CD14-positive monocyte (primary cell): Measurements from ENCODE around the gene RAB11FIP4. TPM values are rescaled to one million over a fixed set of nuclear protein-coding genes. Genes with fewer than 3 reads are reported as not detected.

Experiments used
- DNase-seq, 3 donors: peaks; one replicate each; pipeline ENCODE4 v3.0.0-alpha.2; 2011 to 2022
- H2AFZ ChIP-seq: 2 replicates; pipeline ENCODE4 v1.6.0; 2012; ENCODE audit warnings: mild to moderate bottlenecking, low read depth, low read length, inconsistent platforms; ENCODE audit not compliant: insufficient read depth, poor library complexity, severe bottlenecking
- H3K27ac ChIP-seq, 2 donors: 1 replicate in 1 of 2; 2 replicates in 1 of 2; pipeline ENCODE4 v1.5.1; 2012 to 2013; ENCODE audit warnings: low read length in 2 of 2, control low read depth in 1 of 2, inconsistent platforms in 1 of 2, low read depth in 1 of 2, mild to moderate bottlenecking in 1 of 2
- H3K27me3 ChIP-seq, 2 donors: one replicate each; pipeline versions ENCODE4 v1.6.0 to v1.6.1; 2011 to 2013; ENCODE audit warnings: low read length in 2 of 2; ENCODE audit not compliant: control insufficient read depth in 2 of 2, insufficient read depth in 2 of 2
- H3K36me3 ChIP-seq, 2 donors: replicated peaks in 1 of 2; 1 replicate in 1 of 2; 2 replicates in 1 of 2; pipeline versions ENCODE4 v1.5.1 to v1.6.1; 2012 to 2013; ENCODE audit warnings: low read length in 2 of 2, control low read depth in 1 of 2, inconsistent platforms in 1 of 2, mild to moderate bottlenecking in 1 of 2; ENCODE audit not compliant: insufficient read depth in 2 of 2, control insufficient read depth in 1 of 2
- H3K4me1 ChIP-seq, 2 donors: 1 replicate in 1 of 2; 2 replicates in 1 of 2; pipeline versions ENCODE4 v1.5.1 to v1.6.1; 2012 to 2013; ENCODE audit warnings: low read length in 2 of 2, control low read depth in 1 of 2, inconsistent platforms in 1 of 2, mild to moderate bottlenecking in 1 of 2, moderate library complexity in 1 of 2; ENCODE audit not compliant: insufficient read depth in 2 of 2, control insufficient read depth in 1 of 2
- H3K4me2 ChIP-seq: replicated peaks from 2 replicates; pipeline ENCODE3; 2012; ENCODE audit warnings: low read length, moderate library complexity, mild to moderate bottlenecking; ENCODE audit not compliant: poor library complexity, severe bottlenecking; ENCODE audit errors: extremely low read depth
- H3K4me3 ChIP-seq, 3 experiments: fragments of 200-600 bp in 1 of 3; sonication (generic) in 1 of 3; replicated peaks in 1 of 3; 1 replicate in 2 of 3; 2 replicates in 1 of 3; pipeline ENCODE4 v1.5.1; 2011 to 2013; ENCODE audit warnings: low read length in 3 of 3, mild to moderate bottlenecking in 3 of 3, control low read depth in 2 of 3, low read depth in 2 of 3, inconsistent platforms in 1 of 3, moderate library complexity in 1 of 3
- H3K79me2 ChIP-seq: 2 replicates; pipeline ENCODE4 v1.6.0; 2012; ENCODE audit warnings: mild to moderate bottlenecking, control low read depth, inconsistent platforms, low read length, moderate library complexity; ENCODE audit not compliant: insufficient read depth
- H3K9ac ChIP-seq: 2 replicates; pipeline ENCODE4 v1.6.0; 2017; ENCODE audit warnings: low read length, mild to moderate bottlenecking; ENCODE audit not compliant: insufficient read depth, poor library complexity, severe bottlenecking
- H3K9me3 ChIP-seq, 2 donors: replicated peaks in 1 of 2; 1 replicate in 1 of 2; 2 replicates in 1 of 2; pipeline versions ENCODE4 v1.5.1 to v1.6.1; 2012 to 2013; ENCODE audit warnings: low read length in 2 of 2, control low read depth in 1 of 2; ENCODE audit not compliant: control insufficient read depth in 1 of 2, insufficient read depth in 1 of 2
- H4K20me1 ChIP-seq: 2 replicates; pipeline ENCODE4 v1.6.0; 2012; ENCODE audit warnings: mild to moderate bottlenecking, low read length, control low read depth, moderate library complexity; ENCODE audit not compliant: insufficient read depth
- H3K27ac Mint-ChIP-seq, 7 donors: one replicate each; pipeline ENCODE4 v1.8.0; 2020; ENCODE audit warnings: mild to moderate bottlenecking in 7 of 7, mixed read lengths in 7 of 7, moderate library complexity in 6 of 7, inconsistent platforms in 2 of 7
- H3K27me3 Mint-ChIP-seq, 3 donors: one replicate each; pipeline ENCODE4 v1.8.0; 2021 to 2022; ENCODE audit warnings: low read depth in 3 of 3, mild to moderate bottlenecking in 3 of 3, mixed read lengths in 3 of 3, moderate library complexity in 3 of 3, inconsistent platforms in 1 of 3
- H3K36me3 Mint-ChIP-seq, 2 donors: one replicate each; pipeline ENCODE4 v1.8.0; 2020; ENCODE audit warnings: mixed read lengths in 2 of 2, inconsistent platforms in 1 of 2, mild to moderate bottlenecking in 1 of 2
- H3K4me1 Mint-ChIP-seq: one replicate; pipeline ENCODE4 v1.8.0; 2020; ENCODE audit warnings: mild to moderate bottlenecking, mixed read lengths
- H3K4me3 Mint-ChIP-seq, 2 donors: one replicate each; pipeline ENCODE4 v1.8.0; 2020; ENCODE audit warnings: mild to moderate bottlenecking in 2 of 2, mixed read lengths in 2 of 2, moderate library complexity in 1 of 2
- H3K9me3 Mint-ChIP-seq, 7 donors: one replicate each; pipeline ENCODE4 v1.8.0; 2020 to 2022; ENCODE audit warnings: mixed read lengths in 7 of 7, mild to moderate bottlenecking in 6 of 7, moderate library complexity in 6 of 7, inconsistent platforms in 2 of 7
- WGBS: methylation state at CpG from one replicate; pipeline ENCODE4 v1.1.5; 2013; ENCODE audit warnings: missing lambda C conversion rate; ENCODE audit not compliant: insufficient coverage; 5-methylcytosine and 5-hydroxymethylcytosine counted together
- intact Hi-C, 2 donors: fragments of 100-400 bp; cut with micrococcal nuclease; formaldehyde crosslinking; loops; one replicate each; pipeline versions ENCODE4 v1.15.0 to v1.15.1; 2023
- polyA plus RNA-seq, 3 donors: library from polyadenylated mRNA; depleted of rRNA in 1 of 3; unstranded in 2 of 3; stranded (reverse) in 1 of 3; fragments of 300-500 nt in 2 of 3; fragments of >200 nt in 1 of 3; fragmentation: Illumina TruSeq in 2 of 3; gene quantifications; 1 replicate in 2 of 3; 2 replicates in 1 of 3; pipeline ENCODE4 v1.2.3, GENCODE V29; 2012 to 2021
- TF ChIP-seq, protein P1 (sequence below): fragments of 200-600 bp; IDR thresholded peaks from one replicate; pipeline ENCODE4 v1.8.0; 2022; ENCODE audit warnings: antibody characterized with exemption, mild to moderate bottlenecking

The RAB11FIP4 gene
- polyA plus RNA-seq, 3 donors, result 10.4 to 21.9 (median 16.2) TPM

DNA sequence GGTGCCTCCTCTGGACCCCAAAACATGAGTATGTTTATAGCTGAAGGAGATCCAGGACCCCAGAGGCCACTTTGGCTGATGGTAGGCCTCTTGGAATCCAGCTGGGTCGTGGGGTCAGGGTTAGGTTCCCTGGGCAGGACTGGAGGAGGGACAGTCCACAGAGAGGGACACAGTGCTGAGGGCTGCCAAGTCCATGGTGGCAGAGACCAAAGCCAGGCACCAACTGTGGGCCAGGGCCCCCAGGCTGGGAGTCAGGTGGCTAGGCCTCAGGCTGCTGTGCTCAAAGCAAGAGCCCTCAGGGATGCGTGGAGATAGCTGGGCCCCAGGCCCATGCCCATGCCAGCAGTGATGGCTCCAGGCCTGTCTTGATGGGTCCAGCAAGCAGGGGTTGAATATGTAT lies 44.1 kb downstream of the RAB11FIP4 start:
- 94% methylated on average over 2 of the region's 2 CpGs for WGBS
- H2AFZ ChIP-seq, result no peak overlapping the region
- H3K27me3 ChIP-seq, result peaks cover 0 to 6% of the 10 kb centered on the region in 2 donors
- no peaks in the 10 kb centered on the region for H3K79me2 ChIP-seq
- Mint-ChIP-seq H3K9me3 (no peaks in the 10 kb centered on the region), H3K27me3 (peaks cover 25 to 53% (median 26%) of the 10 kb centered on the region in 3 donors), H3K36me3 (no peaks in the 10 kb centered on the region), H3K4me3 (no peak overlapping the region), H3K27ac (peak overlapping the region in 1 of 7 donors; percentile 42), H3K4me1 (peaks cover 7% of the 10 kb centered on the region)
- H3K36me3 ChIP-seq, result no peaks in the 10 kb centered on the region
- no peak overlapping the region for H3K9ac ChIP-seq
- H3K4me1 ChIP-seq, result no peaks in the 10 kb centered on the region
- H3K27ac ChIP-seq, result no peak overlapping the region
- no peaks in the 10 kb centered on the region for H4K20me1 ChIP-seq
- H3K4me2 ChIP-seq, result no peak overlapping the region
- DNase-seq, result no peak
- no peak overlapping the region for H3K4me3 ChIP-seq
- H3K9me3 ChIP-seq, result no peaks in the 10 kb centered on the region
- intact Hi-C loops, result loop anchor here (5.0 kb wide), 1 partner anchor 407 kb away; no protein-coding TSS in a partner anchor
- TF ChIP-seq, protein P1, sequence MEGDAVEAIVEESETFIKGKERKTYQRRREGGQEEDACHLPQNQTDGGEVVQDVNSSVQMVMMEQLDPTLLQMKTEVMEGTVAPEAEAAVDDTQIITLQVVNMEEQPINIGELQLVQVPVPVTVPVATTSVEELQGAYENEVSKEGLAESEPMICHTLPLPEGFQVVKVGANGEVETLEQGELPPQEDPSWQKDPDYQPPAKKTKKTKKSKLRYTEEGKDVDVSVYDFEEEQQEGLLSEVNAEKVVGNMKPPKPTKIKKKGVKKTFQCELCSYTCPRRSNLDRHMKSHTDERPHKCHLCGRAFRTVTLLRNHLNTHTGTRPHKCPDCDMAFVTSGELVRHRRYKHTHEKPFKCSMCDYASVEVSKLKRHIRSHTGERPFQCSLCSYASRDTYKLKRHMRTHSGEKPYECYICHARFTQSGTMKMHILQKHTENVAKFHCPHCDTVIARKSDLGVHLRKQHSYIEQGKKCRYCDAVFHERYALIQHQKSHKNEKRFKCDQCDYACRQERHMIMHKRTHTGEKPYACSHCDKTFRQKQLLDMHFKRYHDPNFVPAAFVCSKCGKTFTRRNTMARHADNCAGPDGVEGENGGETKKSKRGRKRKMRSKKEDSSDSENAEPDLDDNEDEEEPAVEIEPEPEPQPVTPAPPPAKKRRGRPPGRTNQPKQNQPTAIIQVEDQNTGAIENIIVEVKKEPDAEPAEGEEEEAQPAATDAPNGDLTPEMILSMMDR, result no peak

DNA sequence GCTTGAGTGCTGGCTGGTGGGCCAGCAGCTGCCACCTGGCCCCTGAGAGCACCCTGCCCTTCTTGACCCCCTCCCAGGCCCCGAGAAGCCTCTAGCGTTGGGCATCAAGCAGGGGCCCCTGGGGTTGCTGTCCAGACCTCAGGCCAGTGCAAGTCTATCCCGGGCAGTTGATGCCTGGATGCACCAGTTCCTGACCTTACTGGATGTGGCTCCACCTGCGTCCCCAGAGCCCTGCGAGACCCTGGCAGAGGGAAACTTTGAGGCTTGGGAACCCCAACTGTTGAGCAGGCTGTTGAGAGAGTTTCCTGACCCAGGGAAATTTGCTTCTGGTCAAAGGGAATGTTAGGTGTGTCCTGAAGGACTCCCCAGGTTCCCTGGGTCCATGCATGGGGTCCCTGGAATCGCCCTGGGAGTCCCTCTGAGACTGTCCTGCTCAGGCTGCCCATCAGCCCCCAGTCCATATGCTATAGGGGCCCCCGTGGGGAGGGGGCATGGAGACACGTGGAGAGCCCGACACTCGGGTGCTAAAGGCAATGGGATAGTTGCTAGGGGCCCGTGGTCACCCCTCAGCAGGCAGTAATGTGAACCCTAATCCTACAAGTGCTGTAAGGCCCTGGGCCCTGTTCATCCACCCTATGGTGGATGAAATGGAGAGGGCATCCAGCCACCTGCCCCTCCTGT lies 46.4 kb downstream of the RAB11FIP4 start:
- Mint-ChIP-seq H3K4me3 (no peak overlapping the region), H3K27me3 (peaks cover 18 to 38% (median 18%) of the 10 kb centered on the region in 3 donors)

More for the DNA sequence above, 46.4 kb downstream of the RAB11FIP4 start:
- TF ChIP-seq, protein P1, result no peak
- Histone ChIP-seq H3K4me1 (no peaks in the 10 kb centered on the region), H3K9me3 (no peaks in the 10 kb centered on the region), H2AFZ (no peak overlapping the region), H3K4me2 (no peak overlapping the region), H3K79me2 (no peaks in the 10 kb centered on the region), H3K4me3 (no peak overlapping the region), H3K27ac (no peak overlapping the region), H3K9ac (no peak overlapping the region), H3K36me3 (no peaks in the 10 kb centered on the region), H4K20me1 (no peaks in the 10 kb centered on the region), H3K27me3 (no peaks in the 10 kb centered on the region)
- 85% methylated on average over 6 of the region's 11 CpGs for WGBS
- intact Hi-C loops, result loop anchor here (1.0 to 5.0 kb wide), 2 partner anchors 87 to 404 kb away; no protein-coding TSS in a partner anchor
- H3K27ac Mint-ChIP-seq, result no peak overlapping the region
- DNase-seq, result no peak
- H3K36me3 Mint-ChIP-seq, result no peaks in the 10 kb centered on the region
- H3K4me1 Mint-ChIP-seq, result peaks cover 7% of the 10 kb centered on the region
- H3K9me3 Mint-ChIP-seq, result no peaks in the 10 kb centered on the region
